ENCODE measurements around the gene TUT4. TPM values are rescaled to one million over a fixed set of nuclear protein-coding genes. Genes with fewer than 3 reads are reported as not detected.

The TUT4 gene
- total and polyA plus RNA-seq, 7 donors = 13.3 to 70.5 (median 50.3) TPM

- Histone ChIP-seq H3K27me3 (ENCODE audit: insufficient read depth in 3 of 3, low read length in 2 of 3) (no peaks in the 10 kb centered on the region), H3K27ac (peak overlapping the region; percentile 94), H3K9me3 (no peaks in the 10 kb centered on the region), H3K4me1 (peaks cover 49% of the 10 kb centered on the region), H3K36me3 (ENCODE audit: insufficient read depth in 1 of 2, low read depth in 1 of 2) (no peaks in the 10 kb centered on the region), H3K4me3 (no peak overlapping the region)
- intact Hi-C loops (cut with DNase I) = loop anchor here (5.0 kb wide), 2 partner anchors 48 to 77 kb away; partner anchors contain the start of gene TUT4 (in 1 of the 2)
- 97 to 98% (median 98%) methylated on average over 8 of the region's 8 CpGs for WGBS, 3 donors
- no peak for TF ChIP-seq CTCF (IDR thresholded peaks at IDR 0.05)
- no peak for DNase-seq
- no peak for ATAC-seq
Measured at GRCh38 chr1:52600533-52601179, 47.8 kb upstream of the TUT4 start.

DNA sequence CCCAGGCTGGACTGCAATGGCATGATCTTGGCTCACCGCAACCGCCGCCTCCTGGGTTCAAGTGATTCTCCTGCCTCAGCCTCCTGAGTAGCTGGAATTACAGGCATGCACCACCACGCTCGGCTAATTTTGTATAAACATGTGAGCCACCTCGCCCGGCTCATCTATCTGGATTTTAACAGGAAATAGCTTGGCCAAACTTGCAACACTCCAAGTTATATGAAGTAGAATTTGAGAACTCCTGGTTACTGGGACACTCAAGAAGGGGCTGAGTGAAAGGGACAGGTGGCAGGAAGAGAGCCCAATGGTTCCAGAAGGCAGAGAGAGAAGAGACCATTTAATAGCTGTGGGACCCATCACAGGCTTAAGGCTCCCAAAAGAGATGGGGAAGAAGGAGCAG is 46.3 kb upstream of the TUT4 start:
- TF ChIP-seq CTCF (IDR thresholded peaks at IDR 0.05) = no peak
- ATAC-seq = peak; percentile 31 to 72 (median 52)
- H3K4me3 ChIP-seq = no peak overlapping the region
- 28 to 45% (median 35%) methylated on average over 7 of the region's 7 CpGs for WGBS, 3 donors
- no peaks in the 10 kb centered on the region for H3K27me3 ChIP-seq (ENCODE audit: insufficient read depth in 3 of 3, low read length in 2 of 3)
- peaks cover 40% of the 10 kb centered on the region for H3K4me1 ChIP-seq
- intact Hi-C loops (cut with DNase I) = no loop called here
- no peaks in the 10 kb centered on the region for H3K9me3 ChIP-seq
- H3K36me3 ChIP-seq (ENCODE audit: insufficient read depth in 1 of 2, low read depth in 1 of 2) = no peaks in the 10 kb centered on the region
- peak overlapping the region; percentile 94 for H3K27ac ChIP-seq
- DNase-seq = peak in 1 of 2 donors; percentile 63

- no peak overlapping the region for H3K4me3 ChIP-seq
- no peaks in the 10 kb centered on the region for H3K9me3 ChIP-seq
- no peaks in the 10 kb centered on the region for H3K27me3 ChIP-seq (ENCODE audit: insufficient read depth in 3 of 3, low read length in 2 of 3)
- TF ChIP-seq CTCF (IDR thresholded peaks at IDR 0.05) = no peak
- peak overlapping the region; percentile 94 for H3K27ac ChIP-seq
- H3K36me3 ChIP-seq (ENCODE audit: insufficient read depth in 1 of 2, low read depth in 1 of 2) = no peaks in the 10 kb centered on the region
- peaks cover 39% of the 10 kb centered on the region for H3K4me1 ChIP-seq
- ATAC-seq (no peak), DNase-seq (no peak)
- intact Hi-C loops (cut with DNase I) = no loop called here
- 68 to 87% (median 69%) methylated on average over 7 of the region's 7 CpGs for WGBS, 3 donors
Measured at GRCh38 chr1:52598729-52599128, 45.8 kb upstream of the TUT4 start.

DNA sequence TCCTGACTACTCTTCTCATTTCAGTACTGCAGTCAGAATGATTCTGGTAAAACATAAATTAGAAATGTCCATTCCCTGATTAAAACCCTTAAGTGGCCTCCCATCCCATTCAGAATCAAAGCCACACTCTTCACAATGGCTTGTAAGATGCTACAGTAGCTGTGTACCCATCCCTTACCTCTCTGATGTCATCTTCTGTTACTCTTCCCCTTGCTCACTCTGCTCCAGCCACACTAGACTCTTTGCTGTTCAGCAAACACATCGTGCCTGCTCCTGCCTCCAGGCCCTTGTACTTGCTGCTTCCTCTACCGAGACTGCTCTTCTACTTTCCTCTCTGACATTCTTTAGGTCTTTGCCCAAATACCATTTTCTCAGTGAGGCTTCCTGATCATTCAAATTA is 45.0 kb upstream of the TUT4 start:
- DNase-seq (no peak), ATAC-seq (no peak)
- Histone ChIP-seq H3K27ac (peak overlapping the region; percentile 94), H3K4me1 (peaks cover 39% of the 10 kb centered on the region), H3K9me3 (no peaks in the 10 kb centered on the region), H3K27me3 (ENCODE audit: insufficient read depth in 3 of 3, low read length in 2 of 3) (no peaks in the 10 kb centered on the region), H3K4me3 (no peak overlapping the region), H3K36me3 (ENCODE audit: insufficient read depth in 1 of 2, low read depth in 1 of 2) (no peaks in the 10 kb centered on the region)
- WGBS, 3 donors = 50 to 66% (median 59%) methylated on average over 2 of the region's 2 CpGs
- no peak for TF ChIP-seq CTCF (IDR thresholded peaks at IDR 0.05)
- intact Hi-C loops (cut with DNase I) = no loop called here

DNA sequence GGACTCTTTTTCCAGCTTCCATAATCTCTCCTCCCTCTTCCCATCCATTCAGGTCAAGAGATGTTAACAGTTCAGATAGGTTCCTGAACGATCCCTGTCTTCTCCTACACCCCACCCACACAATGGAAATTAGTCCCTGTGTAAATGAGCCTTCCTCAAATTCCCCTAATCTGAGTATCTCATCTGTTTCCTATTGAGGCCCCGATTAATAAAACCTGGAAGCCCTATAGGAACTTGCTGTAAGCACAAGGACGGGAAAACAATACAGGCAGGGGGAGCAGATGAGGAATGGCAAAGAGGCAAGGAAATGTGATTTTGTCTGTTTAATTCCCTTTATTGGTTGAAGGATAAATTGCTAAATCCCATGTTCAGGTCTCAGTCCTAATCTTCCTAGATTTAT is 42.2 kb upstream of the TUT4 start:
- H3K9me3 ChIP-seq = no peaks in the 10 kb centered on the region
- DNase-seq (no peak), ATAC-seq (no peak)
- no peaks in the 10 kb centered on the region for H3K27me3 ChIP-seq (ENCODE audit: insufficient read depth in 3 of 3, low read length in 2 of 3)
- peaks cover 35% of the 10 kb centered on the region for H3K4me1 ChIP-seq
- no peaks in the 10 kb centered on the region for H3K36me3 ChIP-seq (ENCODE audit: insufficient read depth in 1 of 2, low read depth in 1 of 2)
- no peak overlapping the region for H3K4me3 ChIP-seq
- 48 to 64% (median 50%) methylated on average over 3 of the region's 3 CpGs for WGBS, 3 donors
- intact Hi-C loops (cut with DNase I) = no loop called here
- H3K27ac ChIP-seq = no peak overlapping the region
- TF ChIP-seq CTCF (IDR thresholded peaks at IDR 0.05) = no peak

Data from psoas muscle (tissue), 8 donors.